Measurements from ENCODE around the gene NHLRC2.
"Not testable (repeated sequence)": the region's sequence is repeated elsewhere in the genome, so short reads cannot be mapped to it uniquely, and the experiment has no call there.

Gene NHLRC2

GRCh38 chr10:113823389-113823788 lies 31.1 kb upstream of the NHLRC2 start:
- TF ChIP-seq EZH2 (optimal IDR thresholded peaks at IDR 0.05; ENCODE audit: low read depth, low read length) (no peak), CTCF (IDR thresholded peaks at IDR 0.05; ENCODE audit: low read length) (no peak), EZH2phosphoT487 (IDR thresholded peaks at IDR 0.05; ENCODE audit: low read length) (no peak)
- H3K4me2 ChIP-seq (ENCODE audit: low read depth, low read length): no peak overlapping the region
- H3K27me3 ChIP-seq (replicated peaks; ENCODE audit: insufficient read depth, low read length): no peaks in the 10 kb centered on the region
- no peaks in the 10 kb centered on the region for H3K9me2 ChIP-seq (replicated peaks; ENCODE audit: insufficient read depth, low read length)
- H3K9me3 ChIP-seq (replicated peaks; ENCODE audit: insufficient read depth, low read length): no peaks in the 10 kb centered on the region
- H2AFZ ChIP-seq (ENCODE audit: low read length): no peak overlapping the region
- H3K27ac ChIP-seq (ENCODE audit: low read length): no peak overlapping the region
- no peaks in the 10 kb centered on the region for H3K36me3 ChIP-seq (replicated peaks; ENCODE audit: insufficient read depth, low read length)
- H3K4me1 ChIP-seq (ENCODE audit: low read length): no peaks in the 10 kb centered on the region
- H4K20me1 ChIP-seq (ENCODE audit: insufficient read depth, low read length): no peaks in the 10 kb centered on the region
- DNase-seq: no peak
- H3K4me3 ChIP-seq (ENCODE audit: low read length): no peak overlapping the region
- no peaks in the 10 kb centered on the region for H3F3A ChIP-seq (ENCODE audit: insufficient read depth, low read length)
- no peak overlapping the region for H3K9ac ChIP-seq (ENCODE audit: low read length)
- no peaks in the 10 kb centered on the region for H3K79me2 ChIP-seq (ENCODE audit: low read length)

- no peak overlapping the region for H3K4me2 ChIP-seq (ENCODE audit: low read depth, low read length)
- H3K9ac ChIP-seq (ENCODE audit: low read length): no peak overlapping the region
- no peaks in the 10 kb centered on the region for H3K27me3 ChIP-seq (replicated peaks; ENCODE audit: insufficient read depth, low read length)
- H2AFZ ChIP-seq (ENCODE audit: low read length): no peak overlapping the region
- H3K4me1 ChIP-seq (ENCODE audit: low read length): no peaks in the 10 kb centered on the region
- no peaks in the 10 kb centered on the region for H4K20me1 ChIP-seq (ENCODE audit: insufficient read depth, low read length)
- no peak overlapping the region for H3K27ac ChIP-seq (ENCODE audit: low read length)
- H3K4me3 ChIP-seq (ENCODE audit: low read length): no peak overlapping the region
- no peaks in the 10 kb centered on the region for H3K79me2 ChIP-seq (ENCODE audit: low read length)
- H3K36me3 ChIP-seq (replicated peaks; ENCODE audit: insufficient read depth, low read length): no peaks in the 10 kb centered on the region
- H3K9me3 ChIP-seq (replicated peaks; ENCODE audit: insufficient read depth, low read length): no peaks in the 10 kb centered on the region
- H3F3A ChIP-seq (ENCODE audit: insufficient read depth, low read length): no peaks in the 10 kb centered on the region
- no peak for DNase-seq
- H3K9me2 ChIP-seq (replicated peaks; ENCODE audit: insufficient read depth, low read length): no peaks in the 10 kb centered on the region
- TF ChIP-seq EZH2phosphoT487 (IDR thresholded peaks at IDR 0.05; ENCODE audit: low read length) (no peak), CTCF (IDR thresholded peaks at IDR 0.05; ENCODE audit: low read length) (no peak), EZH2 (optimal IDR thresholded peaks at IDR 0.05; ENCODE audit: low read depth, low read length) (no peak)
These were observed 28.7 kb upstream of the NHLRC2 start for GRCh38 chr10:113825791-113826190.

- H3F3A ChIP-seq (ENCODE audit: insufficient read depth, low read length); H3K4me1 ChIP-seq (ENCODE audit: low read length); H4K20me1 ChIP-seq (ENCODE audit: insufficient read depth, low read length); H3K4me3 ChIP-seq (ENCODE audit: low read length); H3K36me3 ChIP-seq (replicated peaks; ENCODE audit: insufficient read depth, low read length); H3K9me2 ChIP-seq (replicated peaks; ENCODE audit: insufficient read depth, low read length); H2AFZ ChIP-seq (ENCODE audit: low read length); H3K9ac ChIP-seq (ENCODE audit: low read length); H3K79me2 ChIP-seq (ENCODE audit: low read length); H3K27me3 ChIP-seq (replicated peaks; ENCODE audit: insufficient read depth, low read length); H3K27ac ChIP-seq (ENCODE audit: low read length); H3K4me2 ChIP-seq (ENCODE audit: low read depth, low read length); DNase-seq; H3K9me3 ChIP-seq (replicated peaks; ENCODE audit: insufficient read depth, low read length): not testable (repeated sequence)
These were observed 25.9 kb upstream of the NHLRC2 start for GRCh38 chr10:113828567-113828966.

GRCh38 chr10:113842171-113842570 lies 12.3 kb upstream of the NHLRC2 start:
- no peak overlapping the region for H3K27ac ChIP-seq (ENCODE audit: low read length)
- no peak overlapping the region for H3K4me2 ChIP-seq (ENCODE audit: low read depth, low read length)
- H3K4me3 ChIP-seq (ENCODE audit: low read length): no peak overlapping the region
- H3F3A ChIP-seq (ENCODE audit: insufficient read depth, low read length): no peaks in the 10 kb centered on the region
- H3K4me1 ChIP-seq (ENCODE audit: low read length): peaks cover 11% of the 10 kb centered on the region
- H3K9ac ChIP-seq (ENCODE audit: low read length): no peak overlapping the region
- H3K36me3 ChIP-seq (replicated peaks; ENCODE audit: insufficient read depth, low read length): no peaks in the 10 kb centered on the region; the same call in 1 of the 2 replicates
- no peaks in the 10 kb centered on the region for H3K79me2 ChIP-seq (ENCODE audit: low read length)
- DNase-seq: no peak
- TF ChIP-seq CTCF (IDR thresholded peaks at IDR 0.05; ENCODE audit: low read length) (no peak), EZH2phosphoT487 (IDR thresholded peaks at IDR 0.05; ENCODE audit: low read length) (no peak), EZH2 (optimal IDR thresholded peaks at IDR 0.05; ENCODE audit: low read depth, low read length) (no peak)
- no peaks in the 10 kb centered on the region for H3K9me3 ChIP-seq (replicated peaks; ENCODE audit: insufficient read depth, low read length)
- H3K9me2 ChIP-seq (replicated peaks; ENCODE audit: insufficient read depth, low read length): no peaks in the 10 kb centered on the region
- no peak overlapping the region for H2AFZ ChIP-seq (ENCODE audit: low read length)
- no peaks in the 10 kb centered on the region for H4K20me1 ChIP-seq (ENCODE audit: insufficient read depth, low read length)
- H3K27me3 ChIP-seq (replicated peaks; ENCODE audit: insufficient read depth, low read length): no peaks in the 10 kb centered on the region

Data from MM.1S (cell line).